Measurements from ENCODE around the gene TNFSF13.

DNA sequence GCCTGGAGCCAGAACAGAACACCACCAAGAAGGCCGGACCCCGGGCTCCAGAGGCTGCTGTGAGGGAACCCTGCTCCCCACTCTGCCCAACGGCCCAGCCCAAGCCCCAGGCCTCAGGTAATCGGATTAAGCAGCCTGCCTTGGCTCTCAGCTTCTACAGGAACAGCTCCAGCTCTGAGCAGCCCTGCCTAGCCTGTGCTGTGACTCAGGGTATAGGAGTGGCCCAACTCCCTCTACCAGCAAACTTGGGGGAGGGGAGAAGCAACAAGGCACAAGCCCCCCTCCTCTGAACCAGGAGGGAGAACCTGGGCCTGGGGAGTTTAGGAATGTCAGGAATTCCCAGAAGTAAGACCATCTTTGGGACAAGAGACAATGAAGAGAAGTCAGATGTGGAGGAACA lies 32.2 kb downstream of the TNFSF13 start:
- TF ChIP-seq POLR2A (IDR thresholded peaks at IDR 0.05): no peak
- TF ChIP-seq EP300 (IDR thresholded peaks at IDR 0.05): no peak
- TF ChIP-seq, protein P1, sequence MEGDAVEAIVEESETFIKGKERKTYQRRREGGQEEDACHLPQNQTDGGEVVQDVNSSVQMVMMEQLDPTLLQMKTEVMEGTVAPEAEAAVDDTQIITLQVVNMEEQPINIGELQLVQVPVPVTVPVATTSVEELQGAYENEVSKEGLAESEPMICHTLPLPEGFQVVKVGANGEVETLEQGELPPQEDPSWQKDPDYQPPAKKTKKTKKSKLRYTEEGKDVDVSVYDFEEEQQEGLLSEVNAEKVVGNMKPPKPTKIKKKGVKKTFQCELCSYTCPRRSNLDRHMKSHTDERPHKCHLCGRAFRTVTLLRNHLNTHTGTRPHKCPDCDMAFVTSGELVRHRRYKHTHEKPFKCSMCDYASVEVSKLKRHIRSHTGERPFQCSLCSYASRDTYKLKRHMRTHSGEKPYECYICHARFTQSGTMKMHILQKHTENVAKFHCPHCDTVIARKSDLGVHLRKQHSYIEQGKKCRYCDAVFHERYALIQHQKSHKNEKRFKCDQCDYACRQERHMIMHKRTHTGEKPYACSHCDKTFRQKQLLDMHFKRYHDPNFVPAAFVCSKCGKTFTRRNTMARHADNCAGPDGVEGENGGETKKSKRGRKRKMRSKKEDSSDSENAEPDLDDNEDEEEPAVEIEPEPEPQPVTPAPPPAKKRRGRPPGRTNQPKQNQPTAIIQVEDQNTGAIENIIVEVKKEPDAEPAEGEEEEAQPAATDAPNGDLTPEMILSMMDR (IDR thresholded peaks at IDR 0.05): no peak
- TF ChIP-seq POLR2AphosphoS5 (IDR thresholded peaks at IDR 0.05): no peak
